Measurements from ENCODE around the gene MRPL12. TPM values are rescaled to one million over a fixed set of nuclear protein-coding genes. Genes with fewer than 3 reads are reported as not detected.

The MRPL12 gene
- total and polyA plus RNA-seq, 2 of the 13 experiments (the other 11 are each of a cell fraction or from before 2014, with no cell fraction given): 39.1 to 94.1 TPM

DNA sequence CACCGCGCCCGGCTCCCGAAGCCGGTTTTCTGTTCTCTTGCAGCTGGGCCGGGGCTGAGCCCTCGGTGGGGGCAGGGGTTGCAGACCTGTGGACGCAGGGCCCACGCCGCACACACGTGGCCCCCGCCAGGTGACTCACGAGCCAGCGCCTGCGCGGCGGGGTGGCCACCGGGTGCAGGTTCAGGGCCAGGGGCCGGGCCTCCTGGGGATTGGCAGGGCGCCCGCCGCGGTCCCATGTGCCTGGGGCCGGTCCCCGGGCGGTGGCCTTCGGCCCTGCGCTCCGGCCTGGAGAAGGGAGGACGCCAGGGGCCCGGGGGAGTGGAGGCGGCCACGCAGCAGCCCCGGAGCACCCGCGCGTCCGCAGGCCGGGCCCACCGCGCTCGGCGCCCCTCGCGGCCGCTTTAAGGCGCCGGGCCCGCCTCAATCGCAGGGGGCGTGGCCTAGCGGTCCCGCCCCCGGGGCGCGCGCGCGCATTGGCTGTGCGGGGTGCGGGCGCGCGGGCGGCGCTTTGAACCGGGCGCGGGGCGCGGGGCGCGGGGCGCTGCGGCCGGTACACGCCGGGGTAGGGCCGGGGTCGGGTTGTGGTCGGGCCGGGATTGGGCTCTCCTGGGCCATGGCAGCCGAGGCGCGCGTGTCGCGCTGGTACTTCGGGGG is 8.8 kb downstream of the MRPL12 start, which contains the start of gene SLC25A10 (continued):
- TF ChIP-seq, protein P1, sequence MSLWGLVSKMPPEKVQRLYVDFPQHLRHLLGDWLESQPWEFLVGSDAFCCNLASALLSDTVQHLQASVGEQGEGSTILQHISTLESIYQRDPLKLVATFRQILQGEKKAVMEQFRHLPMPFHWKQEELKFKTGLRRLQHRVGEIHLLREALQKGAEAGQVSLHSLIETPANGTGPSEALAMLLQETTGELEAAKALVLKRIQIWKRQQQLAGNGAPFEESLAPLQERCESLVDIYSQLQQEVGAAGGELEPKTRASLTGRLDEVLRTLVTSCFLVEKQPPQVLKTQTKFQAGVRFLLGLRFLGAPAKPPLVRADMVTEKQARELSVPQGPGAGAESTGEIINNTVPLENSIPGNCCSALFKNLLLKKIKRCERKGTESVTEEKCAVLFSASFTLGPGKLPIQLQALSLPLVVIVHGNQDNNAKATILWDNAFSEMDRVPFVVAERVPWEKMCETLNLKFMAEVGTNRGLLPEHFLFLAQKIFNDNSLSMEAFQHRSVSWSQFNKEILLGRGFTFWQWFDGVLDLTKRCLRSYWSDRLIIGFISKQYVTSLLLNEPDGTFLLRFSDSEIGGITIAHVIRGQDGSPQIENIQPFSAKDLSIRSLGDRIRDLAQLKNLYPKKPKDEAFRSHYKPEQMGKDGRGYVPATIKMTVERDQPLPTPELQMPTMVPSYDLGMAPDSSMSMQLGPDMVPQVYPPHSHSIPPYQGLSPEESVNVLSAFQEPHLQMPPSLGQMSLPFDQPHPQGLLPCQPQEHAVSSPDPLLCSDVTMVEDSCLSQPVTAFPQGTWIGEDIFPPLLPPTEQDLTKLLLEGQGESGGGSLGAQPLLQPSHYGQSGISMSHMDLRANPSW (CRISPR knock-in tag; IDR thresholded peaks at IDR 0.05; ENCODE audit: borderline replicate concordance): peak; percentile 97
- TF ChIP-seq ZNF572 (CRISPR knock-in tag; IDR thresholded peaks at IDR 0.05): no peak
- TF ChIP-seq ZNF318 (CRISPR knock-in tag; IDR thresholded peaks at IDR 0.05): peak; percentile 87; the same call in 1 of the 2 replicates
- TF ChIP-seq, protein P2, sequence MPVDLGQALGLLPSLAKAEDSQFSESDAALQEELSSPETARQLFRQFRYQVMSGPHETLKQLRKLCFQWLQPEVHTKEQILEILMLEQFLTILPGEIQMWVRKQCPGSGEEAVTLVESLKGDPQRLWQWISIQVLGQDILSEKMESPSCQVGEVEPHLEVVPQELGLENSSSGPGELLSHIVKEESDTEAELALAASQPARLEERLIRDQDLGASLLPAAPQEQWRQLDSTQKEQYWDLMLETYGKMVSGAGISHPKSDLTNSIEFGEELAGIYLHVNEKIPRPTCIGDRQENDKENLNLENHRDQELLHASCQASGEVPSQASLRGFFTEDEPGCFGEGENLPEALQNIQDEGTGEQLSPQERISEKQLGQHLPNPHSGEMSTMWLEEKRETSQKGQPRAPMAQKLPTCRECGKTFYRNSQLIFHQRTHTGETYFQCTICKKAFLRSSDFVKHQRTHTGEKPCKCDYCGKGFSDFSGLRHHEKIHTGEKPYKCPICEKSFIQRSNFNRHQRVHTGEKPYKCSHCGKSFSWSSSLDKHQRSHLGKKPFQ (CRISPR knock-in tag; IDR thresholded peaks at IDR 0.05; ENCODE audit: insufficient replicate concordance): peak; percentile 91
- no peak for TF ChIP-seq ZNF17 (CRISPR knock-in tag; IDR thresholded peaks at IDR 0.05)
- peak; percentile 99 for TF ChIP-seq ZNF749 (CRISPR knock-in tag; IDR thresholded peaks at IDR 0.05; ENCODE audit: borderline replicate concordance)
- peak; percentile 84; the same call in 1 of the 2 replicates for TF ChIP-seq ZZZ3 (CRISPR knock-in tag; IDR thresholded peaks at IDR 0.05; ENCODE audit: borderline replicate concordance)
- peak; percentile 46; the same call in 1 of the 2 replicates for TF ChIP-seq ZNF7 (CRISPR knock-in tag; IDR thresholded peaks at IDR 0.05)
- peak; percentile 93 for TF ChIP-seq MAZ (IDR thresholded peaks at IDR 0.05; ENCODE audit: borderline replicate concordance, low read depth, low read length)
- peak; percentile 85 for TF ChIP-seq MAZ (CRISPR knock-in tag; IDR thresholded peaks at IDR 0.05; ENCODE audit: low read depth)
- peak; percentile 98 for TF ChIP-seq ZBTB7A (CRISPR knock-in tag; IDR thresholded peaks at IDR 0.05)
- TF ChIP-seq EEA1 (CRISPR knock-in tag; IDR thresholded peaks at IDR 0.05; ENCODE audit: borderline replicate concordance): peak; percentile 97; the same call in 1 of the 2 replicates
- peak; percentile 60 for TF ChIP-seq ZBTB21 (CRISPR knock-in tag; IDR thresholded peaks at IDR 0.05)
- TF ChIP-seq, protein P3, sequence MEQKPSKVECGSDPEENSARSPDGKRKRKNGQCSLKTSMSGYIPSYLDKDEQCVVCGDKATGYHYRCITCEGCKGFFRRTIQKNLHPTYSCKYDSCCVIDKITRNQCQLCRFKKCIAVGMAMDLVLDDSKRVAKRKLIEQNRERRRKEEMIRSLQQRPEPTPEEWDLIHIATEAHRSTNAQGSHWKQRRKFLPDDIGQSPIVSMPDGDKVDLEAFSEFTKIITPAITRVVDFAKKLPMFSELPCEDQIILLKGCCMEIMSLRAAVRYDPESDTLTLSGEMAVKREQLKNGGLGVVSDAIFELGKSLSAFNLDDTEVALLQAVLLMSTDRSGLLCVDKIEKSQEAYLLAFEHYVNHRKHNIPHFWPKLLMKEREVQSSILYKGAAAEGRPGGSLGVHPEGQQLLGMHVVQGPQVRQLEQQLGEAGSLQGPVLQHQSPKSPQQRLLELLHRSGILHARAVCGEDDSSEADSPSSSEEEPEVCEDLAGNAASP (CRISPR knock-in tag; IDR thresholded peaks at IDR 0.05; ENCODE audit: borderline replicate concordance): peak; percentile 93
- no peak for TF ChIP-seq TRIM24 (CRISPR knock-in tag; IDR thresholded peaks at IDR 0.05)

Measured in HepG2 (cell line).